Midbrain (tissue), 1 donor: ENCODE results near the gene WASL.
"Not testable (repeated sequence)": the region's sequence is repeated elsewhere in the genome, so short reads cannot be mapped to it uniquely, and the experiment has no call there.

ENCODE experiments used
- DNase-seq: peaks from one replicate; lab custom pipeline; 2025; lab: John Stamatoyannopoulos, UW

Gene WASL

DNA sequence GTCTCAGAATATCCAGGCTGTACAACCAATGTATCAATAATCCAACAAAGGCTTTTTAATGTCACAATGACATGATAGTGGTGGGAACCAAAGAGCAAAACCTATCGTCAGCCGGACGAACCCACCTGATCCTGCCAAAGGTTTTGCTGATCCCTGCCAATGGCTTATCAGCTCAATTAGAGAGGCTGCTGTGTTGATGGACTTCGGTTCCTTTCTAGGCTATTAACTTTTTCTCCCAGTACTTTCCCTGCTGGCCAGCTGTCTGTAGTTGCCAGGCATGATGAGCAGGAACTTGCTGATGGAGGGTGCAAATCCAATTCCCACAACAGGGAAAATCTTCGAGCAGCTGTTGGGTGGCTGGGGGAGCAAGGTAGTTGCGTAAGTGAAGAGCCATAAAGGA, 90.8 kb downstream of the WASL start:
- no peak for DNase-seq

DNA sequence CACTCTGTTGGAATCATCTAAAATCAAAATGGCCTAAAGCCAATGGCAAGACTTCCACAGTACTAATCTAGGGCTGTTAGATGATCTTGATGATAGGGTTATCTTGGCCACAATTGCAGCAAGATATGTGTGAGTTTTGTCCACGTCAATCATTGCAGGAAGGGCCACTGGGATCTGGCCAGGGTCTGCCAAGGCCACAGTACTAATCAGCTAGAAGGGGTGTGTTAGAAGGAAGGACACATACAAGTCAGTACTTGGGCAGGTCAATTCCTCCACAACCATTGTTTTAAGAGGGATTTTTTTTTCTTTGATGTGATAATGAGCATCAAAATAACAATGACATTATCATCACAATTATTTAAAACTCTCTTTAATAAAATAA, 91.5 kb downstream of the WASL start:
- no peak for DNase-seq

DNA sequence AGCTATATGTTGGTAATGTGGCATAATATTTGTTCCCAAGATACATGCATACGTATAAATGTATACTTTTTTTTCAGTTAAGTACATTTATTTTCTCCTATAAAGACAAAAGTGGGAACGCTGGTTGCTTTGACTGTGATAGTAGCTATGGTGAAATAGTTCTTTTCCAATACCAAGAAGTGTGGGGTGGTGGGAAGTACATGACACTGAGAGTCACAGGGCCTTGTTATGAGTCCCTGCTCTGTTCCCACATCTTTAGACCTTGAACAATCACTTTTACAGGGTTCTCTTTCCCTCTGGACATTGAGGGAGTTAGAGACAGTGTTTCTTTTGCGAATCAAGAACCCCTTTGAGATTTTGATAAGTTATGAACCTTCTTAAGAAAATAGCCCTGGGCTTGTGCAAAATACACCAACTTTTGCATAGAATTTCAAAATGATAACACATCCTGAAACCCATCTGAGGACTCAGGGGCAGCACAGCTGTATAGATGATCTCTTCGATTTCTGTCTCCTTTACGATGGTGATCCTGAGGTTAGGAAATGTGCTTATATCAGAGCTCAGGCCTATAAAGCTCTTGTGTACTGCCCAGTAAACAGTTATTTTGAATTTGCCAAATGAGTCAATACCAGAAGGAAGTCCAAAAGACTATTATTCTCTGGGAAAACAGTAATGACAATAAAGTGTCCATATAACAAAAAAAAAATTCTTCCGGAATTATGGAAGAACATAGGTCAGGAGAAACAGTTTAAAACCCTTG, 92.1 kb downstream of the WASL start:
- DNase-seq = no peak

DNA sequence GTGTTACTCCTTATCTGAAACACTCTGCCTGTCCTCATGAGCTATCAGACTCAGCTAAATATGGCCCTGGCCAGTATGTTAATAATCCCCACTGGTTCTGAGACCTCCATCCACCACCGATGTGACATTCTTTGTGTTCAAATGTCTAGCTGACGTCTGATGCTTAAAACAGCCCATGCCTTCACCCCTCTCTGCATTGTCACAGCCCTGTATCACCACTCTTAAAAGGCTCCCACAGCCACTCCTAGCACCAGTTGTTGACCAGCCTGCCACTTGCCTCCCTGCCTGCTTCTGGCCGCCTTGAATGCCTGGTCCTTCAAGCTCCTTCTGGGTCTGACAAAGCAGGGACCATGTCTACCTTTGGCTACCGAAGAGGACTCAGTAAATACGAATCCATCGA, 93.2 kb downstream of the WASL start, which contains the start of gene LMOD2:
Gene LMOD2 (plus strand): TSS at position 253 of the 400 bp plus-strand sequence. CDS start 98 bp downstream, at position 351.
- DNase-seq = no peak

DNA sequence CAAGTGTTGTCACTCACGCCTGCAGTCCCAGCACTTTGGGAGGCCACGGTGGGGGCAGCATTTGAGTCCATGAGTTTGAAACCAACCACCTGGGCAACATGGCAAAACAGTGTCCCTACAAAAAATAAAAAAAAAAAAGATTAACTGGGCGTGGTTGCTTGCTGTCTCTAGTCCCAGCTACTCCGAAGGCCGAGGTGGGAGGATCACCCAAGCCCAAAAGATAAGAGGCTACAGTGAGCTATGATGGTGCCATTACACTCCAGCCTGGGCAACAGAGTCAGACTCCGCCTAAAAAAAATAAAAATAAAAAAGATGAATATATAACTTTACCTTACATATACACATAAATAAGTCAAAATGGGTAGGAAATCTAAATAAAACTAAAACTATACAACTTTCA, 95.6 kb downstream of the WASL start:
- DNase-seq = no peak

DNA sequence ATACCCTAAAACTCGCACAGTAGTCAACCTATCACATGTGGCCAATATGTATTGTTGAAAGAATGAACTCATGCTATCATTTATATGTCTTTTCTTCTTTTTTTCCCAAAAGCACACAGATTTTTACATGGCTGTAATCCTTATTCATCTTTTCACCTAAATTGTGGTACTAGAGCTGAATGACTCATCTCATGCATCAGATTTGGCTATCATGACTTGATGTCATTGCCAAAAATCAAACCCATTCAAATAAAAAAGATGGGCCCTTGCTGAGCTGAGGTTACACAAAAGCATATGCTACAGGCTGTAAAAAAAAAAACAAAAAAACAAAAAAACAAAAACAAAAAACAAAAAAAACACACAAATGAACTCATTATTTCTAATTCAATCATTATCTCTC, 96.4 kb downstream of the WASL start:
- DNase-seq = no peak

DNA sequence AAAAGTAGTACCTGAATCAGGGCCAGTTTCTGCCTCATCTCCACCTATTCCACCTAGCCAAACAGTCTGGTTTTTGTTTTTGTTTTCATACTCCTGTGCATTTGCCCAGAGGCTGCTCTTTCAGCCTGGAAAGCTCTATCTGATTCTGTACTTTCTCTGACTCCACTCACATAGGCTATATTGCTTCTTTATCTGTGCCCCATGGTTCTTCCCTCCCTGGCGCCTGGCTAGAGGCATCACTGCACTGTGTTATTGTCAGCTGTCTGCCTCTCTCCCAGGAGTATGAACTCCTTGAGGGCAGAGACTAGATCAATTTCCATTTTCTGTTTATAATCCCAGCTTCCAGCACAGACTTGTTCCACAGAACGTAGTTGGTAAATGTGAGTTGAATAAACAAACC, 98.2 kb downstream of the WASL start:
- no peak for DNase-seq

DNA sequence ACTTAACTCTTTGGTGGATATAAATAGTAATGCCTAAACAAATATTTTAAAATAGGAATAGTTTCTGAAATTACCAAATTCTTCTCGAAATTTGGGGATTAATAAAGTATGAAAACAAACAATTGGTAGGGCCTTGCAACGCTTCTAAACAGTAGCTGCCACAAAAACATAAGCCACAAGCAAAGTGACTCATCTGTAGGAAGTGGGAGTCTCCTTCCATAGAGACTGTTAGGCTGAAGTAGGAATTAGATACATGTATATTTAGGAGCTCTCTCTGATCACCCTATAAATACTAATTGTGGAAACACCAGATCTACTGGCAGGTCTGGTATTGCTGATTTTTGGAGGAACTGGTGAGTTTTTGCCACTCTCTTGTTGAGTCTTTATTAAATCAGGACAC, 98.8 kb downstream of the WASL start:
- DNase-seq = no peak

DNA sequence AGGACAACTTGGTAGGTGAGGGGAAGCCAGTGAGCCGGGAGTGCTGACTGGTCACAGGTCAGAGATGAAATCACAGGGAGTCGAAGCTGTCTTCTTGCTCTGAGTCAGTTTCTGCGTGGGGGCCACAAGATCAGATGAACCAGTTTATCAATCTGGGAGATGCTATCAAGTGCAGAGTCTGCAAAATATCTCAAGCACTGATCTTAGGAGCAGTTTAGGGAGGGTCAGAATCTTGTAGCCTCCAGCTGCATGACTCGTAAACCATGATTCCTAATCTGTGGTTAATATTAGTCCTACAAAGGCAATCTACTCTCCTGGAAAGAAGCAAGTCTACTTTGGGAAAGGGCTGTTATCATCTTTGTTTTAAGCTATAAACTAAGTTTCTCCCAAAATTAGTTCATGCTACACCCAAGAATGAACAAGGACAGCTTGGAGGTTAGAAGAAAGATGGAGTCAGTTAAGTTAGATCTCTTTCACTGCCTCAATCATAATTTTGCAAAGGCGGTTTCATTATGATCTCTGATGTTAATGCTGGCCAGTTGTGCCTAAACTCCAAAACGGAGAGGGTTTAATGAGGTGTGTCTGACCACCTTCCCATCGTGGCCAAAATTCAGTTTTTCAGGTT, 101.6 kb downstream of the WASL start:
- no peak for DNase-seq

DNA sequence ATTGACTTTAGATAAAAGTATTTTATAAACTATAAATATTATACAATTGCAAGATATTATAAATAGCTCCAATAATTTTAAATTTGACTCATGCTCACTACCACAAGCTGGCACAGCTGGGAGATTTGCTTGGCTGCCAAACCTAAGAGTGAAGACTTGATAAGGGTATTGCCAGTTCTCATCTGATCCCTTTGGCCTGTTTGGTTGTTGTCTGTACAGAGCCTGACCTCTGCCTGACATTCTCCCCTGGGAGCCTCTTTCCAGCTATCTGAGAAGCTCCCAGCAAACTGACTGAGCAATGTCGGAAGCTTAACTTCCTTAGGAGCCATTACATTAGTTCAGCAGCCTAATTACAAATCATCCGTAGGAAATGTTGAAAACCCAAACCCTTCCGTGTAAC, 103.3 kb downstream of the WASL start:
- no peak for DNase-seq

DNA sequence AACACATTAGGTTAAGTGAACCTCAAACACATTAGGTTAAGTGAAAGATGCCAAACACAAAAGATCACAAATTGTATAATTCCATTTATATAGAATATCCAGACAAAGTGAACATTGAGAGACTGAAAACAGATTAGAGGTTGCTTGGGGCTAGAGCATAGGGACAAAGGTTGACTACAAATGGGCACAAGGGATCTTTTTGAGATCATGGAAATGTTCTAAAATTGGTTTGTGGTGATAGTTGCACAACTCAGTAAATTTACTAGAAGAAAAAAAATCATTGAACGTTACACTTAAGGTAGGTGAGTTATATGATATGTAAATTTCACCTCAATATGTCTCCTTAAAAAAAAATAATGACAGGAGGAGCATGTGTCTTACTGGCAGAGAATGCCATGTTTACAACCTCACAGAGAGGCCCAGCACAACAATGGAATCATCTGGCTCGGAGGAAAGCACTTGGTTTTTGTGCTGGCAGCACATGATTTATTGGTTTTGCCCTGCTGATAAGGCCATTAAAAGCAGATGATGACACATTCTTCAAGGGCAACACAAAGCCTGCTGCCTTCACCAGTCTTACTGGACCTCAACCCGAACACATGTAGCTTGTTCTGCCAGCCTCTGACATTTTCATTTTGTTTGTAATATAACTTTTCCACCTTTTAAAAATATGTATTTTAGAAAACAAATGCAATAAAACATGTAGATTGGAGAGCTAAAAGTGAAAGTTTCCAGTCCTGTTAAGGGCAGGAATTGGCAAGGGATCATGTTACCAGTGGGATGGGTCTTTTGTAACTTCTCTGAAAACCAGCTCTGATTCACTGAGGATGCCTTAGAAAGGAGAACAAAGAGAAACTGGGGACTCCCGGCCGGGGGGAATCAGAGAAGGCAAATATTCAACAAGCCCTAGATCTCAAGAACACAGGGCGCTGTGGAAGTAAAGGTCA, 105.0 kb downstream of the WASL start:
- DNase-seq = no peak

DNA sequence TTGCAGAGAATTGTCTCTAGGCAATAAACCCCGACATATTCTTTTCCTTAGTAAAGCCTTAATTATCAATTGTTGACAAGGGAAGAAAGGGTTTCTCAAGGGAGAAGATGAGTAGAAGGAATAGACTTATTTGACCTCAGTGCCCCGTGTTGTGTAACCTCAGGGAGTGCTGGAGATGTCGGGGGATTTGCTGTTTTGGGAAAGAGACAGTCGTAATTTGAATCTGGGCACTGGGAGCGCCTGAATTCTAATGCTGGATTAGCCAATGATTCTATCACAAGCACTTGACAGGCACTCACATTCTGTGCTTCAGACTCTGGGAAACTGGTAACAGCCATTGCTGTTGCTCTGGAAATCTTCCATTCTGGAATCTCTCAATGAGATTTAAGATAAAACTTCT, 106.9 kb downstream of the WASL start:
- no peak for DNase-seq

DNA sequence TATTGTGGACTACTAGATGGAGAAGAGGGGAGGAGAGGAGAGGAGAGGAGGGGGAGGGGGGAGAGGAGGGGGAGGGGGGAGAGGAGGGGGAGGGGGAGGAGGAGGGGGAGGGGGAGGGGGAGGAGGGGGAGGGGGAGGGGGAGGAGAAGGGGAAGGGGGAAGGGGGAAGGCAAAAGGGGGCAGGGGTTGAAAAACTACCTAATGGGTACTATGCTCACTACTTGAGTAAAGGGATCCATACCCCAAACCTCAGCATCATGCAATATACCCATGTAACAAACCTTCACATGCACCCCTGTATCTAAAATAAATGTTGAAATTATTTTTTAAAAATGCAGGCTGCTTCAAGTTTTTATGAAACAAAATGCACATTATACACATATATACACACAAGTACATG, 108.2 kb downstream of the WASL start:
- DNase-seq = no peak

DNA sequence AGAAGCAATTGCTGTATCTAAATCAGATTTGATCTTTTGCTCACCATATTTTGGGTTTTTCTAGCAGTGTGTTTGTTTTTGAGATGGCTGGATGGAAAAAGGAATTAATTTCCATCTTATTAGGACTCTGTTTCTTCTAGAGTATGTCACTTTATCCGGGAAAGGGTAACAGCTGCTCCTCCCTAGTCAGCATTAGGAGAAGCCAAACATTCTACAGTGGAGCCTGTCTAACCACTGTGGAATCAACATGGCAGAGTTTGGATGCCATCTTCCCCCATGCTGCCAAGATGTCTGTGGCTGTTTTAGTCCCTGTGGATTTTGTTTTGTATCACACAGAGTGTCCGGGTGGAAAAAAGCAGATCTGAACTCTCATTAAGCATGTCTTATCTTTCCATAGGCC, 109.2 kb downstream of the WASL start:
- no peak for DNase-seq

DNA sequence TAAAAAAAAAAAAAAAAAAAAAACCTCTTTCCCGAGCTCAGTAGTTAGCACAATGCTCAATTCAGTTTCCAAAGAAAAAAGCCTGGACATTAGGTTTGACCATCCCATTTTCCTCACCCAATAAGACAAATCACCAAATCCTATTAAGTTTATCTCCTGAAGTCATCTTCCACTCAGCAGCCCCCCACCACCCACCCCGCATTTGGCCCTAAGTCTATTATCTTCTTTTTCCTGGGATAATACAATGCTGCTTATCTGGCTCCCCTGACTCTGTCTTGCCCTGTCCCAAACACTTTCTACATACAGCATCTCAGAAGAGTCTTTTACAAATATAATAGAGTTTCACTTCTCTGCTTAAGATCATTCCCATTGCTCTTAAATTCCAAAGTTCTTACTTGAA, 110.9 kb downstream of the WASL start:
- DNase-seq = no peak

DNA sequence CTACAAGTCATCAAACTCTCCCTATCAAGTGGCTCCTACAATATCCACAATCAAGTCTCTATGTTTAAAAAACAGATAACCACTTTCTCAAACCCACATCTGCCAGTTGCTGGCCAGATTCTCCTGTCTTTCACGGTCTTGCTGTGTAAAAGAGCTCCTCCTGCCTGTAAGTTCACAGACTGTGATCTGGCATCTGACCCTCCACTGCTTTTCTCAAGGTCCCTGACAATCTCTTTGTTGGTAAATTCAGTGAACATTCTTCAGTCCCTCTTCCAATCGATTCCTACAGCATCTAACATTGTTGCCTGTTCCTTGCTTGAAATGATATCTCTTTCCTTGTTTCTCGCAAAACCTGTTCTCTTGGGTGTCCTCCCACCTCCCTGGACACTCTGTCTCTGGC, 111.6 kb downstream of the WASL start:
- DNase-seq = no peak

DNA sequence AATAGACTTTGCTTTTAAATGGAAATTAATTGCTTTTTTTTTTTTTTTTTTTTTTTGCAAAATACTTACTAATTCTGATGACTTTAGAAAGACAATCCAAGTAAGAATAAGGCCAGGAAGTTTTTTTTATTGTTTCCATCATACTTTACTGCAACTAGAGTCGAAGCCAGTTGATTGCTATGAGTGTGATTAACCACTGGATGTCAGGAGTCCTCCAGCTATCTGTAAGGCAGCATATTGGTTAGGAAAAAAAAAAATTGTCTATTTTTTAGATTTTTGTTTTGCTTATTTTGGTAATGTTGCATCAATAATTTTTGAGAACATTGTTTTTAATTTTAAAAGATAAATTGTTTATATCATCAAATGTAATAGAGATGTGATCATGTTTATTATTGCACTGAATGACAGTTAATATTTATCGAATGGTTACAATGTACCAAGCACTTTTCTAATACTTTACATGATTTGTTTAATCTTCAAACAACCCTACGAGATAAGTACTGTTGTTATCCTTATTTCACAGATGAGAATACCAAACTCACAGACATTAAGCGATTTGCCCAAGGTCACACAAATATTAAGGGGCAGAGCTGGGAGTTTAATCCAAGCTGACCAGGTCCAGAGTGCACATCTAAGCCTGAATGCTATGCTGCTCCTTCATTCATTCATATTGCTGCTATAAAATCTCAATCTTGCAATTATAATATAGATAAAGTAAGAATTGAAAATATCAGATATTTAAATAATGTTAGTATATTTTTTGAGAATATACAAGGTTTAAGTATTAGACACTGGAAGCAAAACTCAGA, 113.0 kb downstream of the WASL start:
- no peak for DNase-seq

DNA sequence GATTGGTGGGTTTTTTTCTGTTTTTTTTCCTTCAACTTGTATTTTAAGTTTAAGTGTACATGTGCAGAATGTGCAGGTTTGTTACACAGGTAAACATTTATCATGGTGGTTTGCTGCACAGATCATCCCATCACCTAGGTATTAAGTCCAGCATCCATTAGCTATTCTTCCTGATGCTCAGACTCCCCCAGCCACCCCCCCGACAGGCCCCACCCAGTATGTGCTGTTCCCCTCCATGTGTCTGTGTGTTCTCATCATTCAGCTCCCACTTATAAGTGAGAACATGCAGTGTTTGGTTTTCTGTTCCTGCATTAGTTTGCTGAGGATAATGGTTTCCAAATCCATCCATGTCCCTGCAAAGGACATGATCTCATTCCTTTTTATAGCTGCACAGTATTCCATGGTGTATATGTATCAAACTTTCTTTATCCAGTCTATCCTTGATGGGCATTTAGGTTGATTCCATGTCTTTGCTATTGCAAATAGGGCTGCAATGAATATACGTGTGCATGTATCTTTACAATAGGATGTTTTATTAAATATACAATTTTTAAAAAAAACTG, 114.7 kb downstream of the WASL start:
- not testable (repeated sequence) for DNase-seq

DNA sequence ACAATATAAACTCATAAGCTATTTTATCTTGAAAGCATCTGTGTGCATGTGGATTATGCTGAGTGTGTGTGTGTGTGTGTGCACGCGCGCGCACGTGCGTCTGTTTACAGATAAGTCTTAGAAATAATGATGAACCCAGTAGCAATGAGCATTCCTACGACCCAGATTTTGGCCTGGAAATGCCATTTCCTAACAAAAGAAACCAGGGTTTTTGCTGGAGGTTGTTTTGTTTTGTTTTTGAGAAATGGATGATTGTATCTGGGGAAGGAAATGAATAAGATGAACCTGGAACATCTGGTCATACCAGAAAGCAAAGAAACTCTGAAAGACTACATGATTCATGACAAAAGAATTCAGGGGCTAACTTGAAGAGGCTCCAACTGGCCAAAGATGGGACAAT, 115.2 kb downstream of the WASL start:
- DNase-seq = no peak

DNA sequence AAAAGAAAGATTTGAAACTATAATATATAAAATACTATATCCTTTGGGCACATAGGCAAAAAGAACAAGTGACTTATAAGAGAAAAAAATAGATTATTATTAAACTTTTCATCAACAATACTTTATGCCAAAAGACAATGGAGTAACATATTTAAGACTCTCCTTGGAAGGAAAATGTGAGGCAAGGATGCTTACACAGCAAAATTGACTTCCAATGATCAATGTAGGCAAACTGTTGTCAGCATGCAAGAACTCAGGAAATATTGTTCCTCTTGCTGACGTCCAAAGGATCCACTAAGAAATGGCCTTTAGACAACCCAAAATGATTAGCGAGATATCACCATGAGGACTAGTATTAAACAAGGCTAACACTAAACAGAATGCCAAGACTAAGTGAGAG, 116.0 kb downstream of the WASL start:
- no peak for DNase-seq
